Measurements from ENCODE around the gene LOC101059915.

Gene LOC101059915

DNA sequence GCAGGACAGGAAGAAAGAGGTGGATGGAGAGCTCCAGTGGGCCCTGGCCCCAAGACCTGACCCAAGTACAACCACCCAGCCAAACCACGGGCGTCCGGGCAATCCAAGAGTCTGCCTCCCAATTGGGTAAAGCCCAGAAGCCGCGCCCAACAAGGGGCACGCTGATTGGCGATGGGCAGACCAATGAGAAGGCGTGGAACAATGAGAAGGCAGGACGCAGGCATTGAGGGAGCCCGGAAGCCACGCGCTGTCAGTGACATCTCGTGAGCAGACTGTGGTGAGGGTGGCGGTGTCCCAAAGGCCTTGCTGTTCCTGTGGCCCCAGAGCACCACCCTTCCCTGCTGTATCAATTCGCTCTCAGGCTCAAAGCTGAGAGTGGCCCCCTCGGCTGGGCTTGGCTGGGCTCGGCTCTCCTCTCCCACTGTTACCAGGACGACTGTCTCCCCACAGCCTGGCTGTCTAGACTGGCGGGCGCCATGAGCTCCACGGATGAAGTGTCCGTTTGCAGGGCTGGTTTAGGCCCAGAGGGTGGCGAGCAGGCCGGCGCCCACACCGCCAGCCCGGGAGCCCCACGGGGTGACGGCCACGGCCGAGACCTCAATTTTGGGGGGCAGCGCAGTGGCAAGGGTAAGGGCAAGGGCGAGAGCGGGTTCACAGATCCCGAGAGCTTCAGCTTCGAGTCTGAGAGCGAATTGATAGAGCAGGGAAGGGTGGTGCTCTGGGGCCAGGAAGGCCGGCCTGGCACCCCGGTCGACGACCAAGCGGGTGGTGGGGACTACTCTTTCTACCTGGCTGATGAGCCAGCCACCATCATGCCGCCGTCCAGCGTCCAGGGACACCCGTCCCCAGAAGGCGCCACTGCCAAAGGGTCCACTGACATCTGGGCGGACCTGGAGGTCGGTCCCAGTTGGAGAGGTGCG lies at the start of gene LOC101059915:
LOC101059915 (plus strand) TSS at position 219 of the 920 bp plus-strand sequence.
- no peak for DNase-seq

- DNase-seq = no peak
Measured at GRCh38 chrX:71617742-71618141, 49.6 kb upstream of the LOC101059915 start.

DNA sequence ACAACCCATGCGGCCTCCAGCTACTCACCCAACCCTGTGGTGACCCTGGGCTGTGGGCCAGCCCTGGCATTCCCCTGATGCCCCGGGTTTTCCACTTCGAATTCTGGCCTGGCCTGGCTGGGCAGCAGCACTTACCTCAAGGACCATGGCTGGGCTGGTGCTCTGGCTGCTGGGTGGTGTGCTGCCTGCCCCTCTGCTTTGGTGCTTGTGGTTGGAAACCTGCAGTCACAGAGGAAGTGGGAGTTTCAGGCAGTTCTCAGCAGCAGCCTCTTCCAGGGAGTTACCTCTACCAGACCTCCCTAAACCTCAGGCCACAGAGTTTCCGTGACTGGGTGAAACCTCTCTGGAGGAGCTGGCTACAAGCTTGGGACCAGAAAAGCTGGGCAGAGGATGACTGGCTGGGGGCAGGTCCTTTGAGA lies 49.0 kb upstream of the LOC101059915 start, which contains the start of gene CXCR3:
CXCR3 (minus strand) TSS at position 209 of the 419 bp plus-strand sequence; CDS start at position 147, 62 bp downstream.
- no peak for DNase-seq

DNA sequence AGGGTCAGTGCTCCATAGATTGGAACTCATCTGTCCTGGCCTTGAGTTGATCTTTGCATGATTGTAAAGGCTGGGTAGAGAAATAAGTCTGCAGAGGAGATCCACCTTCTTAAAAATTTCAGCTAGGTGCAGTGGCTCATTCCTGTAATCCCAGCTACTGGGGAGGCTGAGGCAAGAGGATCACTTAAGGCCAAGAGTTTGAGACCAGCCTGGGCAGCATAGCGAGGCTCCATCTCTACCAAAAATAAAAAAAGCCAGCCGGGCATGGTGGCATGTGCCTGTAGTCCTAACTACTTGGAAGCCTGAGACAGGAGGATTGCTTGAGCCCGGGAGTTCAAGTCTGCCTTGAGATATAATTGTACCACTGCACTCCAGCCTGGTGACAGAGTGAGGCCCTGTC lies 48.6 kb upstream of the LOC101059915 start:
- DNase-seq = no peak

GRCh38 chrX:71619193-71619592 lies 48.2 kb upstream of the LOC101059915 start:
- no peak for DNase-seq

DNA sequence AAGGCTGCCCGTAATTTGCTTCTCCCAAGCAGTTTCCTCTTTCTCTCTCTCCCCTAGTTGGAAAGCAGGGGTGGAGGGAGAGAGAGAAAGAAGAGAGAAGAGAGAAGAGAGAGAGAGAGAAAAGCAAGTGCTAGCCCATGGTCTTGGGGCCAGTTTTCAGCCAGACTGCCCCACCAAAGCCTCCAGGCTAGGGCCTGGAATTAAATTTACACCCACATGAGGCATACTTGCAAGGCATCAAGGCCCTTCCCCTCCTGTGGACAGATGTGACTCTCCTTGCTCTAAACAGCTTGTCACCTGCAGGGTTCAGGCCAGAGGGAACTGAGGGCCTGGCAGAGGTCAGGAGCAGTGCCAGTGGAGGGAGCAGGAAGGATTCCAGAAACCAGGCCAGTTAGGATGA lies 47.4 kb upstream of the LOC101059915 start:
- no peak for DNase-seq

DNA sequence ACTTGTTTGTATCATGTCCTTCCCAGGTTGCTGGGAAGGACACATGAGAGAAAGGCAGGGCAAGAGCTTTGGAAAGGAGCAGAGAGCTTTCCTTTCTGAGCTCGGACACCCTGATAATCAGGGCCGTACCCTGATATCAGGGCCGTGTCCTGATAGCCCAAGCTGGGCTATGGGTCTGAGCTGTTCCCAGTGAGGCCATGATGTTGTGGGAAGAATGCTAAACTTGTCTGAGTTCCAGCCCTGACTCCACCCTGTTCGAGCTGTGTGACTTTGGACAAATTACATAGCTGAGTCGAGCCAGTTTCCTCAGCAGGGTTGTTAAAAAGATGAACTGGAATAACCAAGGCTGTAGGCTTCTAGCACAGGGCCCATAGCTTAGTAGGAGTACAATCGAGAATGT lies 45.7 kb upstream of the LOC101059915 start:
- no peak for DNase-seq

DNA sequence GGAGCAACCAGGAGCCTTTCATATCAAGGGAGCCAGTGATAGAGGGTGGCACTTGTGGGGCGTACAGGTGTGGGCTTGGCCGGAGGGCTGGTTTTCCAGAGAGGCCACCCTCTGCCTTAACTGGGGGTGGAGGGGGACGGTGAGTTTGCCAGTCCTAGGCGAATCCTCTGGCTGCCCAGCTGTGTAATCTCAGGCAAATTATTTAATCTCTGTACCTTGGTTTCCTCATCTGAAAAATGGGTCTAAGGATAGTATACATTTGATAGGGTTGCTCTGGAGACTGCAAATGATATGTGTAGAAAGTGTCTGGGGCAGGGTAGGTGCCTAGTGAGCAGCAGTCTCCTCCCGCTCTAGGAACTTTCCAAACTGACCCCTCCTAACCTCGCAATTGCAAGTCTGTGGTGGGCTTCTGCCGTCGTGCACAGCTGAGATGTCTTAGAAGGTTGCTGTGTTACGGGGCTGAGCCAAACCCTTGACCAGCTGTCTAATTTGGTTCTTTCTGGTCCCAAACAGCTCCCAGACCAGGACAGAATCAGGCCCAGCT lies 45.2 kb upstream of the LOC101059915 start:
- DNase-seq = no peak

GRCh38 chrX:71622576-71623450 lies 44.5 kb upstream of the LOC101059915 start:
- peak; percentile 64 for DNase-seq

- no peak for DNase-seq
Measured at GRCh38 chrX:71623714-71624113, 43.6 kb upstream of the LOC101059915 start.

- no peak for DNase-seq
Measured at GRCh38 chrX:71625471-71625870, 41.9 kb upstream of the LOC101059915 start.

- no peak for DNase-seq
Measured at GRCh38 chrX:71626576-71626975, 40.8 kb upstream of the LOC101059915 start.

DNA sequence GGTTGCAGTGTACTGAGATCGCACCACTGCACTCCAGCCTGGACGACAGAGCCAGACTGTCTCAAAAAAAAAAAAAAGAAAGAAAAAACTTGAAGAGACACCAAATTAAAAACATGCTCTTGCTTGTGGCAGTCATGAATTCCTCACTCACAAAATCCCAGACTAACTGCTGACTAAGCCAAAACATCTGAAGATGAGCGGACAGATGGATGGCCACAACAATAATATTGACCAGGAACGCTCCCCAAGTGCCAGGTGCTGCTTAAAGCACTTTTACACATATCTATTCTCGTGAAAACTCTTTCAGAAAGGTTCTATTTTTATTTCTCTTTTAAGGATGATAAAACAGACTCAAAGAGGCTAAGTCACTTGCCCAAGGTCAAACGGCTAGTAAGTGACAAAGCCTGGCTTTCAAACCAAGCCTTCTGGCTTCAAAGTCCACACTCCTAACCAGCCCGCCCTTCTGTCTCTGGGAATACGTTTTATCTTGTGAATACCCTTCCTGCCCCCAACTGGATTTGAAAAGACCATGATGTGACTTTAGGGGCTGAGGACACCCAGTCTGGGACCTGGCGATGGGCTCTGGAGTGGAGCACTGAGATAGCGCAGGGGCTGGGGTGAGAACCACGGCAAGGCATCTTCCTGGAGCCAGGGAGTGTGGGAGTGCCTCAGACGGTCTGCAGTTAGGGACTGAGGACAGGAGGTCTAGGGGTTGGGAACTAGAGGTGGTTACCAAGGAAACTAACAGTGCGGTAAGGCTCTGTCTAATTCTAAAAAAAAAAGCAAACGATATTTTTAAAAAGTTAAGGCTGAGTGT lies 39.5 kb upstream of the LOC101059915 start:
- DNase-seq = no peak

DNA sequence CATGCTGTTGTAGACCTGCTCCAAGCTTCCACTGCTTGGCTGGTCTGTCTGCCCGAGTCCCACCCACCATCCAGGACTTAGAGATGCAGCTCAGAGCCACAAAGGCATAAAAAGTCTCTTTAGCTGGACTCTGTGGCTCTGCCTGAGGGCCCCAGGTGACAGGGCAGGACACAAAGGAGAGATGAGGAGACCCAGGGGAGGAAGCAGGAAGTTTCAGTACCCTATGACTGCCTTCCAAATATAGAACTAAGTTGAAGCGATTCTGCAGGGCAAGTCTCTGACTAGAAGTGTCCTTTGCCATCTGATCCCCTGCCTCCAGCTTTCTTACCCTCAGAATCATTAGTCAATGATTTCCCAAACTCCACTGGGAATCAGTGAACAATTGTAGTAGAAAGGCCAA lies 37.9 kb upstream of the LOC101059915 start:
- no peak for DNase-seq

DNA sequence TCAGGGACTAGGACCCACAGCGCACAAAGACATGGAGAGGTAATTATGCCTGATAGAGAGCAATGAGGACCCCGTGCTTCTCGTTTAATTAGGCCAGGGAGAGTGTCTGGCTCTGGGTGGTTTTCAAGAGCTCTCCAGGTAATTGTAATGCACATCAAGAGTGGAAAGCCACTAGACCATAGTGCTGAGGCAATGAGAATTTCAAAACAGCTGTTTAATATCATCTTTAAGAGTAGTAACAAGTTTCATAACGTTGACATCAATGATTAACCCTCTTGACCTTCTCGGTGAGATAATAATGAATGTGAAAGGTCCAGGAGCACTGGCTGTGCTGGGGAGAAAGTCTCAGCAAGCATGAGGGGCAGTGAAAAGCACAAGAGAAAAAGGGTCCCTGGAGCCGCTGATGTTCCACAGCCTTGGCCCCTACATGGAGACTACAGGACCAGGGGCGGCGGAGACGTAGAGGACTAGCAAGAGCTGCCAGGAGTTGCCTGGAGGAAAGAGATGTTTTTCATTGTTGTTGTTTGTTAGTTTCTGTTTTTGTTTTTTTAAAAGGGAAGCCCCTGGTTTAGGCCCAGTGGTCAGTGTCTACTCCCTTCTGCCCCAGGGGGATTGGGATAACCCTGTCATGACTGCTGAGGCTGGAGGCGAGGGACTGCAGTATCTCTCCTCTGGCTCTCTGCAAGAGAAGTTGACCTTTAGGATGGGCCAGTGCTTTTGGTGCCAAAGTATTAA lies 34.3 kb upstream of the LOC101059915 start:
- no peak for DNase-seq

DNA sequence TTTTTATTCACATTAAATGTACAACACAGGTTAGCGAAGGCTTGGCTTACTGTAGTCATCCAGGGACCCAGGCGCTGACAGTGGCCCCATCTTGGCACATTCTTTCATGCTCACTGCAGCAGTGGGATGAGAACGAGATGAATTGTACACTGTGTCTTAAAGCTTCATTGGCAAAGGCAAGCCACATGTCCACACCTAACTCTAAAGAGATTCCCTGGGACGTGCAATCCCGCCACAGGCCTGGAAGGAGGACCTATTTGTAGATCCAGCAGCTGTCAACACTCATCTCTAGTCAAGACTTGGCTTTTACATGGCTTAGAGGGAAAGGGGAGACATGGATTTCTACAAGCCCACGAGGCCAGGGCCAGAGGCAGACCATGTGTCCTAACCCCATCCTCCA lies 33.0 kb upstream of the LOC101059915 start:
- no peak for DNase-seq

GRCh38 chrX:71636438-71637252 lies 30.7 kb upstream of the LOC101059915 start:
- no peak for DNase-seq

GRCh38 chrX:71637253-71637618 lies 30.1 kb upstream of the LOC101059915 start:
- no peak for DNase-seq

DNA sequence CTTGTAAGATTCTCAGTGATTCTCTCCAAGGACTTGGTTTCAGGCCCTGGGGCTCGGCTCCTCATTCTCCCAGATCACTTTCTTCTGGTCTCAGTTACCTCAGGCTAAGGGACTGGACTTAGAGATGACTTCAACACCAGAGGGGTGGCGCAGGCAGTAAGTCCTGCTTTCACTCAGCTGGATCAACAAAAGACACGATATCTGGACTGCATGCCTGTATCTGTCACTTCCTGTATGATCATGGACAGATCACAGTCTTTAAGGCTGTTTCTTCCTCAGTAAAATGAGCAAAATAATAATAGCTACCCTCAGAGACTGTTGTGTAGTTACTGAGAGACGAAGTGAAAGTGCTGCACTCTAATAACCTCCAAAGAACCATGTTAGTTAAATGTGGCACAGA lies 29.5 kb upstream of the LOC101059915 start:
- no peak for DNase-seq

GRCh38 chrX:71638409-71638808 lies 28.9 kb upstream of the LOC101059915 start:
- DNase-seq = no peak

GRCh38 chrX:71640002-71640401 lies 27.3 kb upstream of the LOC101059915 start:
- DNase-seq = no peak
